G401.6 (cell line): Measurements from ENCODE around the gene LPAR3.
"Not testable (repeated sequence)": the region's sequence is repeated elsewhere in the genome, so short reads cannot be mapped to it uniquely, and the experiment has no call there.

Experiments used
- FAIRE-seq: peaks from 2 replicates; lab custom pipeline; 2012; peaks lifted over from hg19 to GRCh38; lab: Jason Lieb, UNC

LPAR3 gene, protein sequence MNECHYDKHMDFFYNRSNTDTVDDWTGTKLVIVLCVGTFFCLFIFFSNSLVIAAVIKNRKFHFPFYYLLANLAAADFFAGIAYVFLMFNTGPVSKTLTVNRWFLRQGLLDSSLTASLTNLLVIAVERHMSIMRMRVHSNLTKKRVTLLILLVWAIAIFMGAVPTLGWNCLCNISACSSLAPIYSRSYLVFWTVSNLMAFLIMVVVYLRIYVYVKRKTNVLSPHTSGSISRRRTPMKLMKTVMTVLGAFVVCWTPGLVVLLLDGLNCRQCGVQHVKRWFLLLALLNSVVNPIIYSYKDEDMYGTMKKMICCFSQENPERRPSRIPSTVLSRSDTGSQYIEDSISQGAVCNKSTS

DNA sequence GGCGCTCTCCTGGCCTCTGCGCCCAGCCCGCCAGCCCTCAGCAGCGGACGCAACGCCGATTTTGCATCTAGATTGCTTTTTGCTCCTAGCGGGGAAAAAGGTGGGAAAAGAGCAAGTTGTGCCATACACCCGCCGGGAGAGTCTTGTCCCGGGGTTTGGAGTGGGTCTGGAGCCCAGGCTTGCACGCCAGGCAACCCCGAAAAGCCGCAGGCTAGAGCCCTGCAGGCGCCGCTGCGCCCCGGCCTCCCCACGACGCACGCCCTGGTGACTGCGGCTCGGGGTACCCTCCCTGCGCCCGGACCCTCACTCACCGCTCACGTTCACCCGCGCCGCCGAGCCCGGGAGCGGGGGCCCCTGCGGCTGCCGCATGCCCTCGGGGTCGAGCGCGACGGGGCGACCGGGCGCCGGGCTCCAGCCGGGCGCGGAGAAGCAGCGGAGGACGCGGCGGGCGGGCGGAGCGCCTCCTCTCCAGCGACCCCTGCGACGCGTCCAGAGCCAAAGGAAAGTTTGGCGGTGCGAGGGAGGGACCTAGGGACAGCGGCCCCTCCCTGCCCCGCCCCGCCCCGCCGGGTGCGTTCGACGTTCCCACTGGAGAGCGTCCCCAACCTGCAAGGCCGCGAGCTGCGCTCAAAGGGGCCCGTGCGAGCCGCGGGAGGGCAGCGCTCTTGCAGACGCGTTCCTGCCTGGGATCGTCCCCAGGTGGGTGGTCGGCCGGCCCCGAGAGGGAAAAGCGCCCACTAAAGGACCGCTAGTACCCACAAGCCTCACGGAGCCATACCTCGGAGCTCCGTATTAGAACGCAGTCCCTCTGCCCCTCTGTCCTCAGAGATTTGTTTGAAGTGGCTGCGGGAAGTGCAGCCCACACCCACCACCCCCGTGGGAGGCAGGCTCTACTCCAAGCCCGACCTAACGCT lies at the start of gene LPAR3:
LPAR3 (minus strand) TSS at position 502 of the 914 bp plus-strand sequence. CDS start 27,086 bp downstream, outside the sequence.
- no peak for FAIRE-seq

DNA sequence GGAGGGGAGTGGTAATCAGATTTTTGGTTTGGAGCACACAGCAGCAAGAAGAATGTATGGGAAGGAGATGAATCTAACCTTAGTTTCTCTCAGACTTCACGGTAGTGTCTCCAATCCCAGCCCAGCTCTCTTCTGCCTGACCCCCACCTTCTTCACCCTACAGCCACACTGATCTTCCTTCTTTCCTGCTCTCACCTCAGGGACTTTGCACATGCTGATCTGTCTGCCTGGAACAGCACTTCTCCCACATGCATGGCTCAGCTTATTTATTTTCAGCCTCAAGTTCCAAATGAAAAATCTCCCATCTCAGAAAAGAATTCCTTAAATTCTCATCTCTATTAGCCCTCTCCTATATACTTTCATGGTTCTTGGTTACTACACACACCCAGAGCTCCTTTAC lies 48.8 kb upstream of the LPAR3 start:
- no peak for FAIRE-seq

DNA sequence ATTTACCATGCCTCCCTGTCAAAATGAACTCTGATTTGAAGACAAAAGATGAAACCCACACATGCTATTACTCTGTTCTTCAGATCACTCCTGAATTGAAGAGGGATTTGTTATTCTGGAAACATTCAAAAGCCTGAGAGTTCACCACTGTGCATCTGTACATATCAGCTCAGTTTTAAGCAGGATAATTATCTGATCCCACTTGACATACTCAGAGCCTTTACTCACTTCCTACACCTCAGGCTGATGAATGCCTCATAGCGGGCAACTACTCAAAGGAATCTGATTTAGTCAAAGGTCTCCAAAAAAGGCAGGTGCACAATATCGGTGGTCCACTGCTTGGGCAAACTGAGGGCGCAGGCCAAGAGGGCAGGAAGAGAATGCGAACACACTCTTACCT lies 47.5 kb upstream of the LPAR3 start:
- no peak for FAIRE-seq

DNA sequence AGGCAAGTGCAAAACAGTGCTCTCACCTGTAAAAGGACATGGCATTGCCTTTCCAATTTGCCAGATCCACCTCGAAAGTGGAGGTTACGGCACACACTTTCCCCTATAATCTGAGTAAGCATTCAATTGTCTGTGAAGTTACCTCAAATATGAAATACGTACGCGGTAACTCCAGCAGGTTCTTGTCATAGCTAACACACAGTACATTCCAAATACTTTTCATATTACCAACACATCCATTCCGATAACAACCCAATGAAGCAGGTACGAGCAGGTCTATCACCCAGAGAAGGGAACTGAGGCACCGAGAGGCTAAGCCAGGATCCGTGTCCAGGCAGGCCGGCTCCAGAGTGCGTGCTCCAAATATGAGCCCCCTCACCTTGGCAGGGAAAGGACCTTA lies 46.8 kb upstream of the LPAR3 start:
- FAIRE-seq, result no peak

DNA sequence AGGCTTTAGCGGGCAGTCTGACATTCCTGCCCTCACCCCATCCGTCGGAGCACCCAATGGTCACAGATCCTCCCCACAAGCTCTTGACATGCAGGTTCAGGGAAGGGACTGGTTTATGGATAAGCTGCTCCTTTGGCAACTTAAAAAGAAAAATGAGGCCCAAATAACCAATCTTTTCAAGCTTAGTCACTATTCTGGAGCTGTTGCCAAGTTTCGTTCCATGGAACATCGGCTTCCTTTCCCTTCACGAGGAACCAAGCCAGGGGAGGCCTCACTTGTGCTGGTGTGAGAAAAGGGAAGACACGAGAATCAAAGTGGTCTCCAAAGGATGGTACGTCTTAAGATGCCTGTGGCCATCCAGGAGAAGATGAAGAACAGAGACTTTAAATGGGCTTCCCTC lies 46.1 kb upstream of the LPAR3 start:
- no peak for FAIRE-seq

DNA sequence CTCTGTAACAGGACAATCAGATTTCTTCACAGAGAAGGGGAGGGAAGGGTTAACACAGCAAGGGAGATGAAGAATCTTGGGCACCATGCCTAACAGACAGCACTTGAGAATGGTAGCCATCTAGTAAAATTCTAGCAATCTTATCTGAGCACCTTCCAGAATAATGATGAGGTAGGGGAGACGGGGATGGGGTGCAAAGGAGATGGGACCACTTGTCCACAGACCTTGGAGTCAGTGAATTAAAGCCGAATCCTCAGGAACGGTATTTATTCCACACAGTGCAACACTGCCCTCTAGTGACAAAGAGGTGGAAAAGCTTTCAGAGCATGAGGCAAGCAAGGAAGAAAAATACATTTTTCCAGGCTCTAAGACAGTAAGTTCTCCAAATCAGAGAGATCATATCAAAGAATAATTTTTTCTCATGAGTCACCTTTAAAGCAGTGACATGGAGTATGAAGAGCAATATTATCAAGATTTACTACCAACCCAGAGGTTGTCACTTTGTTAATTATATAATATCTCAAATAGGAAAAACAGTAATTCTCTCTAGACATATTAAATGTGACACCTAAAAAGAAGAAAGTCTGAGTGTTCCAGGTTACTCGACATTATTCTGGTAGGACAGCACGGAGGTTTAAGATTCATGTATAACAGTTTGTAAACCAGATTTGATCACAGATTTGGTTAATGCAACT lies 43.3 kb upstream of the LPAR3 start:
- FAIRE-seq, result peak; percentile 74

DNA sequence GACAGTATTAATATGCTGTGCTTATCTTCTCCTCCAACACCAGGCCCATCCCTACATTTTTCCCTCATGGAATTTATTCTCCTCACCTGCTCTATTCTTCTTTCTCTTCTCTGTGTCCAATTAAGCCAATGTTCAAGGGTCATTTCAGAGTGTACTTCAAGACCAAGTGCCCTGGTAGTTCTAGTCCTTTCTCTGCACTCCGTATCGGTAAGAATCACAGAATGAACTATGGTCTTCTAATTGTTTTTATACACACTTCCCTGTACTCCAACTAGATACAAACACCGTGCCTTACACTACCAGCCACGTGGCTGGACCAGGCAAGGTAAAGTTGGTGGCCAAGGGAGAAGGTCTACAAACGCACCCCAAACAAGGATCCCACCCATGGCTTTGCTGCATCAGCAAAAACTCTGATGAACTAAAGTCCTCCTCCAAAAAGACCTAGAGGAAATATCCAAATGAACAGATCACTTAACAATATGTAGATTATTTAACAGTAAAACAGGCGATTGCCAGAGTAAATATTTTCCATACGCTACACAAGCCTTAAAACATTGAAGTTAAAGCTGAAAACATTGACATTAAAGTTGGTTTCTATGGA lies 40.1 kb upstream of the LPAR3 start:
- no peak for FAIRE-seq

DNA sequence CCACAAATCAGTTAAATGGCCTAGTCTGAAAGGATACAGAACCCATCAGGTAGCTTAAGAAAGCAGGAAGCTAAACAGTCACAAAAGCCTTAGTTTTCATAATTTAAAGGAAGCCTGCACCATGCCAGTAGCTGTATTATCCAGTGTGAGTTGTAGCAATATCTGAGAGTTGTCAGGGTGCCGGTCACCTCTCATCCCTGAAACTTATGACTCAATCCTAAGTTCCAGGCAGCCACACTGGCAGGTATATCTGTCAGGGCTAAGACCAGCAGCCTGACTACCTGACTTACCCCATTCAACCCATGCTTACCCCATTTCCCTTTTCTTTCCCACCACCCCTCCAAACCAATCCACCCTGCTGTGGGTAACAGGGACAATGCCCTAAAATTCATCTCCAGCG lies 37.8 kb upstream of the LPAR3 start:
- no peak for FAIRE-seq

DNA sequence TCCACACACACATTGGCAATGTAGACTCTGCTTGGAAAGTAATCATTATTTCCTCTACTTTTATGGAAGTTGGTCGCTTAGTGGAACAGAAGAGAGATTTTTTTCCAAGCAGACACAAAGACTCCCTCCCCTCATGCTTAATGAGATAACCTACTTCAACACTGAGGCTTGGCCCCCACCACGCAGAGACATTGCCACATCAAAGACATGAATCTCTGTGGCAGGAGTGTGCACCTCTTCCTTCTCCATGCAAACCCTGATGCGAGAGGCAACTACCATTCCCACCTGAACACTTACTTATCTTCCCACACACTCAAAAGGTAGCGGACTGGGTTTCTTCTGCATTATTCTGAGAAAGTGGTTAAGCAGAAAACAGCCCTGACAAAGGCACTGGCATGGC lies 37.3 kb upstream of the LPAR3 start:
- no peak for FAIRE-seq

DNA sequence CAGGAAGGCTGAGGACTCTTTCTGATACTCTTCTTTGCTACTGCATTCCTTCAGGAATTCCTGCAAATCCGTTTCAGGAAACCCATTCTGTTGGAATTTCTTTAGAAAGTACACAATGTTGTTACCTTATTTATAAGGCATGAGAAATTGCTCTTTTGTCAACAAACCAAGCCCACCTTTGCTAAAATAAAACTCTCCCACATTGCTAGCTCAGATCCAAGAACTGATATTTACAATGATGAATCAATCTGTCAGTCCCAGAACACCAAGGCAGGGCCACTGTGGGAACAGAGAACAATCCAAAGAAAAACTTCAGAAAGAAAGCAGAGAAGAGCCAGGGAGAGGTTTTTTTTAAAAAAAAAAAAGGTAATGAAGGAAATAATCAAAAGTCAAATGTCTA lies 36.6 kb upstream of the LPAR3 start:
- FAIRE-seq, result no peak

DNA sequence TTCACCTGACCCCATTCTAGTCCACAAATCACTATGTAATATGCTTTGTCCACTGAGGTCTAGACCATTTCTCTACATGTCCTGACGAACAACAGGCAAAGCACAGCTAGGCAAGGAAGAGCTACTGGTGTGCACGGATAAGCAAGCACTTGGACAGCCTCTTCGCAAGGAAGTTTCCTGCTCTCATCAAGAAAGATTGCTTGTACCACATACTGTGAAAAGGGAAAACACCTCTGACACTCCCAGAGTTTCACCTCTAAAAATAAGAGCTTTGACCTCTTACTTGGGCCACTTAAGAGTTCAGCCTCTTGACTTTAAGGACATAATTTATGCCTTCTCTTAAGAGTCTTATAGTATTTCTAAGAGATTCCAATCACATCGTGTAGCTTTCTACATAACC lies 36.0 kb upstream of the LPAR3 start:
- FAIRE-seq, result no peak

DNA sequence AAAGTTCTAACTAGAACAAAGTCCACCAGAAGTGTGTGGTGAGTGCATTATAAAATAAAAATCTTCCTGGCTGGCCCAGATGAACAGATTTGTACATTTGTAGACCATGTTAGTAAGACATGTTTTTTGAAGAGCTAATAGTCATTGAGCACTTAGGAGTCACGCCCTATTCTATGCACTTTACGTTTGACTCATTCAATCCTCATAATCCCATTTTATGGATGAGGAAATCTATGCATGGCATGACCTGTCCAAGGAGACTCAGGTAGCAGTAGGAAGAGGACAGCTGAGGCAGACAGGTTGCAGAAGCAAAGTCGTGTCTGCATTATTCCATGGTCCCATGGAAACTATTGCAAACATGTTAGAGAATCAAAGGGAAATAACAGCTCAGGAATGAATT lies 30.3 kb upstream of the LPAR3 start:
- no peak for FAIRE-seq

DNA sequence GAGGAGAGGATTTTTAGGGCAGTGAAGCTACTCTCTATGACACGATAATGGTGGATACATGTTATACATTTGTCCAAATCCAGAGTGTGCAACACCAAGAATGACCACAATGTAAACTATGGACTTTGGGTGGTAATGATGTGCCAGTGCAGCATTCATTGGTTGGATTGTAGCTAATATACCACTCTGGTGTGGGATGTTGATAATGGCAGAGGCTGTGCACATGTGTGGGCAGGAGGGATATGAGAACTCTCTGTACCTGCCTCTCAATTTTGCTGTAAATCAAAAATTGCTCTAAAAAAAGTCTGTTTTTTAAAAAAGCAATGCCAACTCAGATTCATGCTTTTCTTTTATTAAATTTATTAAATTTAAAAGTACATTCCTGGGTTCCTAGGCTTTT lies 27.2 kb upstream of the LPAR3 start:
- no peak for FAIRE-seq

DNA sequence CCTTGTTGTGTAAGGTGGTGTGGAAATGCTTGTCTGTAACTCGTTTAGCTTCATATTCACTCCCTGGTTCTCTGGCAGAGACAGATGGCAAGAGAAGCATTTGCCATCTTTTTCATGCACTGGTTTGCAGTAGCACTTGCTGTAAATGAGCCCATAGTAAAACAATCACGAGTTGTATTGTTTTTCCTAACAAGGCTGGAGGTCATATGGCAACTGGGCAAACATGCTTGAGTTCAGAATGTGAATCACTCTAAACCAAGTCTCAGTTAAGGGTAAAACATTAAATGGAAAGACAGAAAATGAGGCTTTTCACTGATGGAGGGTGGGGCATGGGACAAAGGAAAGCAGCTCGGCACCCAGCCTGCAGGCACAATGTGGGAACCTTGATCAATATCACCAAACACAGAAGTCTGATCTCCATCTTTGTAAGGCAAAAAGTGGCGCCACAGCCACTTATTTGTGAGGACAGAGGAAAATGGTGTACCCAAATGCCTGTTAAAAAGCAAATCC lies 26.5 kb upstream of the LPAR3 start:
- no peak for FAIRE-seq

DNA sequence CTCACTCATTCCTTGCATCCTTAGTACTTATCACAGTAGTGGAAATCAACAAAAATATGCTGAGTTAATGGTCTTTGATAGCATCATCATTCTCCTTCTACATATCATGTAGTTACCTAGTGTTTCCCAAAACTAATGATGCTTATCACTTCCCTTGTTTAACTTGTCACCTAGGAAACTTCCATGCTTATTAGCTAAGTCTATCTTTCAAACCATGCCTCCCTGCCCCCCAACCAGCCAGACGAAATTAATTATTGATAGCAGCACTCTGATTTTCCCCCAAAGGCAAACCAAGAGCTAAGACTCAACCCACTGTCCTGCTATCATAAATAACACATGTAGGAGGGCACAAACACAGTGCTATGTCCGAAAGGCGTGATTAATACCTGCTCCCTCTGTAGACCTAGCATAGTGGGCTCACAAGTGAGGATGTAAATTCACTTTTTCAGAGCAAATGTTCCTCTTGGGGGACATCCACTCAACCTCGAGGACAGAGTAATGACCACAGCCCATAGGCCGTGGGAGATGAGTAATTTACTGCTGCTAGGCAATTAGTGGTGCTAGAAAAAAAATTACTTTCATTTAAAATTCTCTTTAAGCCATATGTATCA lies 25.8 kb upstream of the LPAR3 start:
- no peak for FAIRE-seq

DNA sequence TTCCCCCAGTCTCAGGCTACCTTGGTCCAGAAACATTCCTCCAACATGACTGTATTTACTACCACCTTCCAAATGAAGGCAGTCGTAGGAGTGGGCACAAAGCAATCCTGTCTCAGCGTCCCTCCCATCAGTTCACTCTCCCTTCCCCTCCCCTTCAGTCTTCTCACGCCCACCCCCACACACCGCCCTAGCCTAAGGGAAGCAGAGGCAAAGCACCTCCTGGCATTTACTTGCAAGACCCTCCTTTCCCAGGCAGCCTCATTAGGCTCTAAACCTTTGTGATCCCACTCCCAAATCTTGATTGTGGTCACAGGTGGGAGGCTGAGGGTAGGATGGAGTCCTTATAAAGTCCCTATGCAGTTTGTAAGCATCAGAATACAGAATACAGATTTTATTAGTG lies 23.9 kb upstream of the LPAR3 start:
- FAIRE-seq, result no peak

DNA sequence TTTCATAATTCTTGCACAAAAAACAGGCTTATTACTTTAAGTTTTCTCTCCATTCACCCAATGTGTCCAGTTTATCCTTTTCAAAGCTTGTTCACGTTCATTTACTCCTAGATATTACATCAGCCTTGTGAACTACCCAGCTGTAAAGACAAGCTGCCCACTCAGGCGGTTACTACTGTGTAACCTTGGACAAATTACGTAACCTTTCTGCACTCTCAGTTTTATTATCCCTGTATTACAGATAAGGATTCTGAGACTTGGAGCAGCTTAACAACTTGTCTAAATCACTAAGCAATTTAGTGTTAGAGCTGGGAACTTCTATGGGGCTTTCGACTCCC lies 20.5 kb upstream of the LPAR3 start:
- FAIRE-seq, result no peak

DNA sequence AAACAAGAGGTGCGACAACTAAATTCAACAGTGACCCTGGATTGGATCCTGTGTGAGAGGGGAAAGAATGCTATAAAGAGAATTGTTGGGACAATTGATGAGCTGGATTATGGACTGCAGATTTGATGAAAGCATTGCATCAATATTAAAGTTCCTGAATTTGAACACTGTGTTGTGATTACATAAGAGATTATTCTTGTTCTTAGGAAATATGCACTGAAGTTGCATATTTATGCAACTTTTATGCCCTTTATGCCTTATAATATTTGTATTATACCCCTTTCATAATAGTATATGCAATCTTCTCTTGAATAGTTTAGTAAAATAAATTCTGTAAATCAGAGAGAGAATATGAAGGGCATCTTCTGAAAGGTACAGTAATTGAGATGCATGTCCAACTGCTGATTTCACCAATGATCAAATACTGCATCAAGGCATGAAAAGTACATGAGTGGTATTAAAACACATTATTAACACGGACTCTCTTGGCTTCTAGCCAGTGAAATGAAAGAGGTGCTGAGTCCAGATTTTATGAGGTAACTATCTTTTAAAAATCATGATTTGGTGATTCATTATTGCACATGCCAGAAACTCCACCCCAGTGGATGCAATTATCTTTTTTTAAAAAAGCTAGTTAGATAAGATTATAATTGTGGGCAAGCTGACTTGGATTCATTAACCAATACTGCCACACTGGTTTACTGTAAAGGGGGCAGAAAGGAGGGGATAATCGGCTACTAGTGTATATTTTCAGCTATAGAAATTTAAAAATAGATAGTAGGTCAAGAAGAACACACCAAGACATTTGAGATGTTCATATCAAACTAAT lies 19.9 kb upstream of the LPAR3 start:
- FAIRE-seq, result no peak

DNA sequence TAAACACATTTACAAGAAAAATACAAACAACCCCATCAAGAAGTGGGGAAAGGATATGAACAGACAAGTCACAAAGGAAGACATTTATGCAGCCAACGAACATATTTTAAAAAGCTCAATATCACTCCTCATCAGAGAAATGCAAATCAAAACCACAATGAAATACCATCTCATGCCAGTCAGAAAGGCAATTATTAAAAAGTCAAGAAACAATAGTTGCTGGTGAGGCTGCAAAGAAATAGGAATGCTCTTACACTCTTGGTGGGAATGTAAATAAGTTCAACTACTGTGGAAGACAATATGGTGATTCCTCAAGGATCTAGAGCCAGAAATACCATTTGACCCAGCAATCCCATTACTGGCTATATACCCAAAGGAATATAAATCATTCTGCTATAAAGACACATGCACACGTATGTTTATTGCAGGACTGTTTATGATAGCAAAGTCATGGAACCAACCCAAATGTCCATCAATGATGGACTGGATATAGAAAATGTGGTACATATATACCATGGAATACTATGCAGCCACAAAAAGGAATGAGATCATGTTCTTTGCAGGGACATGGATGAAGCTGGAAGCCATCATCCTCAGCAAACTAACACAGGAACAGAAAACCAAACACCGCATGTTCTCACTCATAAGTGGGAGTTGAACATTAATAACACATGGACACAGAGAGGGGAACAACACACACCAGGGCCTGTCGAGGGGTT lies 15.9 kb upstream of the LPAR3 start:
- FAIRE-seq, result not testable (repeated sequence)

DNA sequence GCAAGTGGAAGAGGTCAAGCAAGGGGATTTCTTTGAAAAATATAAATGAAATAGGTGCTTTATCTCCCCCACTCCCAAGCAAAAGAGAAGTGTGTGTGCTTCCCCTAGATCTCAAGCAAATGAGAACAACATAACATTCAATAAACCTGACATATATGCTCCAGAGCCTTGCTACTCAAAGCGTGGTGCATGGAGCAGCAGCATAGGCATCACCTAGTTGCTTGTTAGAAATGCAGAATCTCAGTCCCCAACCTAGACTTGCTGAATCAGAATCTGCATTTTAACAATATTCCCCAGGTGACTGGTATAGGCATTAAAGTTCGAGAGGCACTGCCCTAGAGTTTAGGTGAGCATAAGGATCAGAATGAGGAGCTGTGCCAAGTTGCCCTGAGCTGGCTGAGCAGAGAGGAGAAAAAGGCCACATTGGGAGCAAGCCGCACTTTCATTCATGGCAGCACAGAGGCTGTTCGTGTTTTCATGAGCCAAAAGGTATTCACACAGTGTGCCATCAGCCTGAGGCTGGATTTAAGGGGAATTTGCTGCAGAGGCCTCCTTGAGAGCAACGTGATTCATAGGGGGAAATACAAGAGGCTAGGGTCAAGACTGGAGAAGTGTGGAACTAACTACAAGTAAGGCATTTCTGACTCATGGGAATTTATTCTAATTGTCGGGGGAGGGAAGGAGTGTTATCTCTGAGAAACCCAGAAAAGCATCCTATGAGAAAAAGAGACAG lies 14.3 kb upstream of the LPAR3 start:
- FAIRE-seq, result no peak
